Measurements from ENCODE around the gene MILR1. TPM values are rescaled to one million over a fixed set of nuclear protein-coding genes. Genes with fewer than 3 reads are reported as not detected.
A peak's percentile ranks its signal among the peaks of the same experiment; 100 is the strongest.

MILR1 gene
- total and polyA plus RNA-seq, 2 experiments from 2014 or later, result 0.39 TPM; not detected in 1

DNA sequence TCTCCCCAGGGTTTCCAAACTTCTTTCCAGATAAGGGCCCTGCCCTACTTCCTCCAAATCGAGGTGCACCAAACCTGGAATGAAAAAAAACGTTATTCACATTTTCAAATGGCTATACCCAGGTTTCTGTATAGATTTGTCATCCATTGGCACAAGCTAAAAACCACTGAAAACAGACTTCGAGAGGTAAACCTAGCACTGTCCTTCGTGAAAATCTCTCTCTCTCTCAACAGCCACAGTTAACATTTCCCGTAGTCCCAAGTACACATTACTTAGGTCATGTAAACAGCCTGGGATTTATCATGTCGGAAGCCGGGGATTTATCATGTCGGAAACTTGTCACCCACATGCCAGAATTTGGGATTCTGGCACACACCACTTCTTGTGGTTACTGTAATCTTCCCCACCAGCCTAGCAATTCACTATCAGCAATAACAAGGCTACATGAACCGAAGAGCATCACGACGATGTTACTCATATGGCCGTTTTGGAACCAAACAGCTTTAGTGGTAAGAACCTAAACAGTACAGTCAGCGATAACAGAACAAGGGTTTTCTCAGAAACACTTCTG is 55.9 kb downstream of the MILR1 start:
- Mint-ChIP-seq H3K4me1 (peaks cover 56% of the 10 kb centered on the region), H3K36me3 (ENCODE audit: low read depth) (peaks cover 86% of the 10 kb centered on the region), H3K4me3 (peak overlapping the region; percentile 99), H3K27ac (peak overlapping the region; percentile 100), H3K9me3 (peaks cover 4% of the 10 kb centered on the region; the same call in 1 of the 3 replicates), H3K27me3 (ENCODE audit: insufficient read depth, low read depth, poor library complexity) (peaks cover 24% of the 10 kb centered on the region)
- TF ChIP-seq POLR2AphosphoS5 (IDR thresholded peaks at IDR 0.05; ENCODE audit: low read depth) (no peak; the same call in 1 of the 2 replicates), CREB1 (CRISPR knock-in tag; IDR thresholded peaks at IDR 0.05; ENCODE audit: low read depth) (no peak), JUNB (IDR thresholded peaks at IDR 0.05; ENCODE audit: unreplicated experiment) (no peak), ETS1 (IDR thresholded peaks at IDR 0.05) (no peak)
- no peak for DNase-seq (ENCODE audit: low spot score)
- peaks cover 44% of the 10 kb centered on the region for H3F3A ChIP-seq (replicated peaks; ENCODE audit: low read depth)
- H3K27ac ChIP-seq (ENCODE audit: low read depth), result peak overlapping the region; percentile 76
- no peaks in the 10 kb centered on the region for H3K27me3 ChIP-seq (ENCODE audit: insufficient read depth)
- peak overlapping the region; percentile 100 for H3K4me3 ChIP-seq
- ATAC-seq, result no peak
- peaks cover 8% of the 10 kb centered on the region; the same call in 1 of the 2 replicates for H3K4me1 ChIP-seq (ENCODE audit: insufficient read depth)
- peaks cover 60% of the 10 kb centered on the region for H4K20me1 ChIP-seq (replicated peaks; ENCODE audit: insufficient read depth)
- peaks cover 93% of the 10 kb centered on the region for H3K79me2 ChIP-seq (replicated peaks; ENCODE audit: insufficient read depth)
- no peak overlapping the region for H2AFZ ChIP-seq
- H3K4me2 ChIP-seq, result peak overlapping the region; percentile 91
- H3K36me3 ChIP-seq (ENCODE audit: insufficient read depth), result peaks cover 57% of the 10 kb centered on the region
- no peaks in the 10 kb centered on the region for H3K9me2 ChIP-seq (ENCODE audit: insufficient read depth)

DNA sequence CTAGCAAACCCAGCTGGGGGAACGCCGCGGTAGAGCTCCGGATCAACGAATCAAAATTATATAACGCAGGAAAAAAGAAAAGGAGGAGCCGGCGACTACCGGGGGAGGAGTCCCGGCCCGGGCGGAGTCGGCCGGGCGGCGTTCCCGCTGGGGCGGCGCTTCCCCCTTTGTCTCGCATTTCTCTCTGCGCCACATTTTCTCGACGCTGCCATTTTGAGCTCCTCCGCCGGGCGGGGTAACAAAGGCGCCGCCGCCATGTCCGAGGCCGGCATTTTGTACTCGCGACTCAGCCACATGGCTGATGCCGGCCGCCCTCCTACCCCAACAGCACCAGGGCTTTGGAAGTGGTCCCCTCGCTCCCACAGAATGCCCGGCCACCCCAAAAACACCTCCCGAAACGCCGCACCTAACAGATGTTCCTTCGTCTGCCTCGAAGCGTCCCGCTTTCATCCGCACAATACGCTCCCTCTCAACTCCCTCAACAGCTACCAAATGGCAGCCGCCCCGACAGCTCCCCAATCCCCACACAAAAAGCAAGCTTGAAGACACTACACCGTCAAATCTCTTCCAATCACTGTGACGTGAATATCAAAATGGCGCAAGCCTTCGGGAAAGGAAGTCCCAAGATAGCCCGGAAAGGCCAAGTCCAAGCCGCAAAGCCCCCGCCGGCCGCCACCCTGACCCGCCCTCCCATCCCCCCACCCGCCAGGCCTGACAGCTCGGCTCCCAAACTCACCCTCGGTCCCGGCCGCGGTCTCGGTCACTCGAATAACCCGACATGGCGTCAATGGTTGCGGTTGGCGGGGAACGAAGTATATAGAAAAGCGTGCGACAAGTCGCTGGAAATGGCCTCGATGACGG is 56.7 kb downstream of the MILR1 start:
- H3K9me2 ChIP-seq (ENCODE audit: insufficient read depth), result no peaks in the 10 kb centered on the region
- H2AFZ ChIP-seq, result no peak overlapping the region
- H3K4me1 ChIP-seq (ENCODE audit: insufficient read depth), result peaks cover 13% of the 10 kb centered on the region
- peak overlapping the region; percentile 100 for H3K27ac Mint-ChIP-seq
- peaks cover 56% of the 10 kb centered on the region for H3K36me3 ChIP-seq (ENCODE audit: insufficient read depth)
- DNase-seq (ENCODE audit: low spot score), result peak; percentile 84
- H3K79me2 ChIP-seq (replicated peaks; ENCODE audit: insufficient read depth), result peaks cover 93% of the 10 kb centered on the region
- H3K27me3 Mint-ChIP-seq (ENCODE audit: insufficient read depth, low read depth, poor library complexity), result peaks cover 22% of the 10 kb centered on the region
- peaks cover 86% of the 10 kb centered on the region for H3K36me3 Mint-ChIP-seq (ENCODE audit: low read depth)
- peak overlapping the region; percentile 91 for H3K4me2 ChIP-seq
- ATAC-seq, result peak; percentile 43
- TF ChIP-seq CTCF (conservative IDR thresholded peaks at IDR 0.05; ENCODE audit: low read depth in 2 of 2) (no peak), POLR2AphosphoS5 (IDR thresholded peaks at IDR 0.05; ENCODE audit: low read depth) (0 out of 2 replicates have a peak, but pooled peaks have one; percentile 53), ZNF114 (CRISPR knock-in tag; IDR thresholded peaks at IDR 0.05) (no peak)
- peaks cover 37% of the 10 kb centered on the region for H3F3A ChIP-seq (replicated peaks; ENCODE audit: low read depth)
- H3K4me3 Mint-ChIP-seq, result peak overlapping the region; percentile 99
- H3K9me3 Mint-ChIP-seq, result peaks cover 4% of the 10 kb centered on the region; the same call in 1 of the 3 replicates
- no peaks in the 10 kb centered on the region for H3K27me3 ChIP-seq (ENCODE audit: insufficient read depth)
- H3K4me1 Mint-ChIP-seq, result peaks cover 56% of the 10 kb centered on the region
- H3K27ac ChIP-seq (ENCODE audit: low read depth), result peak overlapping the region; percentile 99
- H3K4me3 ChIP-seq, result peak overlapping the region; percentile 100
- peaks cover 56% of the 10 kb centered on the region for H4K20me1 ChIP-seq (replicated peaks; ENCODE audit: insufficient read depth)
